HG03469 (cell line): ENCODE data around the gene ATG7.
"Not testable (repeated sequence)": the region's sequence is repeated elsewhere in the genome, so short reads cannot be mapped to it uniquely, and the experiment has no call there.

ENCODE experiments used
- ATAC-seq: cut with Tn5 transposase; IDR thresholded peaks from one replicate; pipeline ENCODE4 v1.9.1; 2021; ENCODE audit warnings: mild to moderate bottlenecking, moderate library complexity, moderate number of reproducible peaks; ENCODE audit not compliant: unreplicated experiment

Gene ATG7

DNA sequence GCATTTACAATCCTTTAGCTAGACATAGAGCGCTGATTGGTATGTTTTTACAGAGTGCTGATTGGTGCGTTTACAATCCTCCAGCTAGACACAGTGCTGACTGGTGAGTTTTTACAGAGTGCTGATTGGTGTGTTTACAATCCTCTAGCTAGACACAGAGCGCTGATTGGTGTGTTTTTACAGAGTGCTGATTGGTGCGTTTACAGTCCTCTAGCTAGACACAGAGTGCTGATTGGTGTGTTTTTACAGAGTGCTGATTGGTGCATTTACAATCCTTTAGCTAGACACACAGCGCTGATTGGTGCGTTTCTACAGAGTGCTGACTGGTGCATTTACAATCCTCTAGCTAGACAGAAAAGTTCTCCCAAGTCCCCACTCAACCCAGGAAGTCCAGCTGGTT, 76.7 kb downstream of the ATG7 start:
- ATAC-seq = not testable (repeated sequence)

DNA sequence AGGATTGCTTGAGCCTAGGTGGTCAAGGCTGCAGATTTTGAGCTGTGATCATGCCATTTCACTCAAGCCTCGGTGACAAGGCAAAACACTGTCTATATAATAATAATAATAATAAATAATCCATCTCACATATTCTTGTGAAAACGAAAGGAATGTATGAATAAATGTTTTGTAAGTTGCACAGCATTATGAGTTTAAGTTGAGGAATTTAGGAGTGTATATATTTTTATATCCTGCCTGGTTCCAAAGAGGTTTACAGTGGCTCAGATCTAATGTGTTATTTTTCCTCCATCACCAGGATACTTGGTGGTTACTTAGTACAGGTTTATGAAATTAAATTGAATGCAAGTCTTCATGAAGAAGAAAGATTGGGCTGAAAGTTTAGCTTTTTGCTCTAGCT, 77.2 kb downstream of the ATG7 start:
- no peak for ATAC-seq

DNA sequence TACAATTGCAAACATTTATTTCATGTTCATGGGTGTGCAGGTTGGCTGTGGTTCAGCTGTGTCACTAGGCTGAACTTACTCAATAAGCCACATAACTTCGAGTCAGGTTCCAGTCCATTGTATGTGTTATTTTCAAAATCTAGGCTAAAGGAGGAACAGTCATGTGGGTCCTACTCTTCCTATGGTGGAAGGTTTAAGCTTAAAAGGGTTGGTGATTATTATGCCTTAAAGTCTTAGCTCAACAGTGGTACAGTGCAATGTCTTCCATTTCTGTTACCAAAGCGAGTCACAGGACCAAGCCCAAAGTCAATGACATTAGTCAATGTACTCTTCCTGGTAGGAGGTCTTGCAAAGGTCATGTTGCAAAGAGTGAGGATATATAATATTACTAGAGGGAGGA, 78.2 kb downstream of the ATG7 start:
- ATAC-seq = no peak

DNA sequence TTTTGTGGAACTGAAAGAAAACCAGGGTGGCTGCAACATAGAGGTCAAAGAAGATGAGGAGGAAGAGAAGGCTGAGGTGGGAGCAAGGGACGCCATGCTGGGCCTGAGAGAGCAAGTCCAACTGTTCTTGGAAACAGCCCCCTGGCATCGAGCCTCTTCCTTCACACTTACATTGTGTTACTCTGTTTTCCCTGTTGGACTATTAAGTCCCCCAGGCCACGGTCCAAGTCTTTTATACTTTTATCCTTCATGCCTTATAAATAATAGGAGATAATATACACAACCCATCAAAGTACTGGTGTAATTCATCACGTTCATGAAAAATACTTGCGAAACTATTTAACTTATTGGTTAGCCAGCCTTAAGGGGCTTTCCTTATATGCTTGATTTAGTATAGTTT, 79.3 kb downstream of the ATG7 start:
- ATAC-seq = no peak

- ATAC-seq = no peak
These were observed 84.1 kb downstream of the ATG7 start for GRCh38 chr3:11356269-11356668.

DNA sequence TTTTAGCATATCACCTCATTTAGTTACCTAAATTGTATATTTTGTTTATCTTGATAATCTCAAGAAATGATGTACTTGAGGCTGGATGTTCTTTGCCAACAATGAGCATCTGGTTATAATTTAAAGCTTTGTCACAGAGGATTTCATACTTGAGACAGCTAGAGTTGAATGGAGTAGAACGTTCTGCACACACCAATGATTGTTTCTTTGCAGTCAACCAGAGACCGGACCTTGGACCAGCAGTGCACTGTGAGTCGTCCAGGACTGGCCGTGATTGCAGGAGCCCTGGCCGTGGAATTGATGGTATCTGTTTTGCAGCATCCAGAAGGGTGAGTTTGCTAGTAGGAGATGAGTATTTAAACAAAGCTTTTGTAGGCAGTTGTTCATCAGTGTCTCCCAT, 90.4 kb downstream of the ATG7 start:
- no peak for ATAC-seq

DNA sequence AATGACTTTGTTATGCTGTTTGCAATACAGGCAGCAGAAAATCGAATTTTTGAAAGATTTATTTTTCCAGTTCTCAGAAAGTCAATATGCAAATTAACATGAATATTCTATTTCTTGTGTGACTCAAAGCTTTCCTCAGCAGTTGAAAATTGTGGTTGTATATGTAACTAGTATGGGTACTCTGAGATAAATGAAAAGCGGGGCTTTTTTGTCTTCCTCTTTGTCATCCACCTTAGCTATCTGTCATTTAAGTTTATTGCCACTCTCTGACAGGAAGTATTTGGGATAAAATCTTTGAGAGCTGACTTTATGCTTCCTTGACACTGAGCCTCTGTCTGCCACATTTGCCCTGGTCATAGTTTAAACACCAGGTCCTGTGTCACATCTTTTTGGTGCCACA, 91.5 kb downstream of the ATG7 start:
- ATAC-seq = no peak

DNA sequence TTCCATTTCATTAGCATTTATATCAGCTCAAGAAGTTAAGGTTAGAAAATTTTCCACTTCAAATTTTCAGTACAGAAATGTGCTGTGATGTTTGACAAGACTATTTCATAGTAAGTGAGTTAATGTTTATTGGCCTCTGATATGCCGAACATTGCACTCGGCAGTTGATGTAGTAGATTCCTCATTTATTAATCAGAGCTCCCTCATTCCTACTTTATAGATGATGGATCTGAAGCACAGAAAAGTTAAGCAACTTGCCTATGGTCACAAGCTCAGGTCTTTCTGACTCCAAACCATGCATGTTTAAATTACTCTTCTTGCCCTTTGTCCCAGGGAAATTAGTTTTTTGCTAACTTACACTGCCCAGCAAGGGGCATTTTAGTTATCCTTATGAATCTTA, 92.0 kb downstream of the ATG7 start:
- no peak for ATAC-seq

DNA sequence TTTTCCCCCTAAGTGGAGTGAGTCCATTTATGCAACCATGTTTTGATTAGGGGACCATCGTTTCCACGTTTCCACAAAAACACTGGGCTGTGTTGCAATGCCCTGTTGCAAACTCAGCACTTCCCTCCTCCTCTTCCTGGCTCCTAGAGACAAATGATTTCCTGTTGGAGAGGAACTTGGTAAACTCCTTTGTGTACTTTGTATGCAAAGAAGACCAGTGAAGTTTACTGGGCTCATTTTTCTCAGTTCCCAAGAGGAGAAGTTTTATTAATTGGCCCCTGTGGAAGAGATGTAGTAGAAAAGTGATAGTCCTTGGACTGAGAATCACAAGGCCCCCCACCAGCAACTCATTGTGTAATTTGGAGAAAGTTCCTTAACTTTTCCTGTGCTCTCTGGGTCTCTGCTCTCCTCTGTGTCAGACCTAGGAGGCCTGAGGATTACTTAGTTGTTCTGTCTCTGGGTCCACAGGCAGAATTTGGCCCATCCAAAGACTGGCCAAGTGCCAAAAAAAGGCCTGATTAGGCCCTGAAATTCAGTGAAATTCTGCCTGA, 95.0 kb downstream of the ATG7 start:
- no peak for ATAC-seq

- ATAC-seq = no peak
These were observed 98.0 kb downstream of the ATG7 start for GRCh38 chr3:11370191-11370590.

- no peak for ATAC-seq
These were observed 98.8 kb downstream of the ATG7 start for GRCh38 chr3:11370966-11371365.

- ATAC-seq = no peak
These were observed 99.5 kb downstream of the ATG7 start for GRCh38 chr3:11371747-11372146.

DNA sequence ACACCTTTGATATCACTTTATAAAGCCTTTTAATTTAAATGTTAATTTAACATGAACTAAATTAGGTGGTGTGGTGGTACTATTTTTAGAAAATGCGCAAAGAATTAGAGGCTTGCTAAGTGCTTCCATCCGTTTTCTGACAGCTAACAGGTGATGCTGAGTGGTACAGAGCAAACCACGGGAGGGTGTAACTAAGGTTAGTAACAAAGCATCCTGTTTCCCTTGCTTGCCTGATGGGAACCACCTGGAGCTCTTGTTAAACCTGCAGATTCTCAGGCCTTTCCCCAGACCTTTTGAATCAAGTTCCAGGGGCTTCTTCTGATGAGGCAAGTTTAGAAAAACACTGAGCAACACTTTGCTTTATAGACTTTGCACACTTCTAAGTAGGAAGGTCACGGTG, 101.0 kb downstream of the ATG7 start:
- ATAC-seq = no peak

GRCh38 chr3:11373654-11374053, 101.5 kb downstream of the ATG7 start:
- no peak for ATAC-seq

DNA sequence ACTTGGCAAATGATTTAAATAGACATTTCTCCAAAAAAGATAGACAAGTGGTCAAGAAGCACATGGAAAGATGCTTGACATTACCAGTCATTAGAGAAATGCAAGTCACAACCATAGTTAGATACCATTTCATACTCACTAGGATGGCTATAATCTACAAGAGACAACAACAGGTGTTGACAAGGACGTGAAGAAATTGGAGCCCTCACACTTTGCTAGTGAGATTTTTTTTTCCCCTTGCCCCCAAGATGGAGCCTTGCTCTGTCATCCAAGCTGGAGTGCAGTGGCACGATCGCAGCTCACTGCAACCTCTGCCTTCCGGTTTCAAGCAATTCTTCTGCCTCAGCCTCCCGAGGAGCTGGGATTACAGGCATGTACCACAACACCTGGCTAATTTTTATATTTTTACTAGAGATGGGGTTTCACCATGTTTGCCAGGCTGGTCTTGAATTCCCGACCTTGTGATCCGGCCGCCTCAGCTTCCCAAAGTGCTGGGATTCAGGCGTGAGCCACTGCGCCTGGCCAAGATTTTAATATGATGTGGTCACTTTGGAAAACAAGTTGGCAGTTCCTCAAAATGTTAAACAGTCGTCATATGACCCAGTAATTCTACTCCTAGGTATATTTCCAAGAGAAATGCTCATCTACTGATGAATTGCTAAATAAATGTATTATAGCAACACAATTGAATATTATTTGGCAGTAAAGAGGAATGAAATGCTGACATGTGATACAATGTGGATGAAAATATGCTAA, 103.3 kb downstream of the ATG7 start:
- no peak for ATAC-seq

GRCh38 chr3:11377719-11378118, 105.5 kb downstream of the ATG7 start:
- no peak for ATAC-seq

GRCh38 chr3:11379238-11379823, 107.1 kb downstream of the ATG7 start:
- ATAC-seq = no peak

DNA sequence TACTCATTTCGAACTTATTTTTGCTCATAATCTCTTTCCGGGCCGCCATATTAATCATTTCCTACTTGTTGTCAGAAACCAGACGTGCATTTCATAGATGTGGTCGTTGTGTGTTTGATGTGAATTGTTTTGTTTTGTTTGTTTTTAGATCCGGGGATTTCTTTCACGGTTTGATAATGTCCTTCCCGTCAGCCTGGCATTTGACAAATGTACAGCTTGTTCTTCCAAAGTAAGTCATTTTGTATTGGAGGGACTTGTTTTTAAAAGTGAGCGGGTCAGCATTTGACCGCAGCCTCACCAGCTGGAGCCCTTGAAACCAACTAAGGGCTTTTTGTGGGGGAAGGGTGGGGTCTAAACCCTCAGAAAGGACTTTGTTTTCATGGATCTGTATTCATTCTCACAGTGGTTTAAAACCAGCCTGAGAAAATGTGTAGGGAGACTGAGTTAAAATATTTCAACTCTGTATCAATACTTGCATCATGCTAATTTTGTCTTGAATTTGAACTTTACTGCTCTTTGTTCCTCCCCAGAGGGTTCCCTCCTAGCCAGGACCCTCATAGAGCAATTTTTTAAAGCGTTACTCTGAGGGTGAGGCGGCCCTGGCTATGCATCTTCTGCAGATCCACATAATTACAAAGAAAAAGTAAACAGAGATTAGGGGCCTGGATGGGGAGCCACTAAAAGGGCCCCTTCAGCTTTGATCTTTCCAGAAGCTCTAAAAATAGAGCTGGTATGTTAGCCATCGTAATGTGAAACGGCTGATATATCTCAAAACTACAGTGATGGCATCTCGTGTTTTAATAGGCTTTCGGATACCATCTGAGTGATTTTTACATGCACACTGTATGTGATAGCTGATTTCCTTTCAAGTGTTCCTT, 107.9 kb downstream of the ATG7 start:
- ATAC-seq = no peak

- no peak for ATAC-seq
These were observed 108.9 kb downstream of the ATG7 start for GRCh38 chr3:11381141-11381540.

- no peak for ATAC-seq
These were observed 109.4 kb downstream of the ATG7 start for GRCh38 chr3:11381563-11381962.

DNA sequence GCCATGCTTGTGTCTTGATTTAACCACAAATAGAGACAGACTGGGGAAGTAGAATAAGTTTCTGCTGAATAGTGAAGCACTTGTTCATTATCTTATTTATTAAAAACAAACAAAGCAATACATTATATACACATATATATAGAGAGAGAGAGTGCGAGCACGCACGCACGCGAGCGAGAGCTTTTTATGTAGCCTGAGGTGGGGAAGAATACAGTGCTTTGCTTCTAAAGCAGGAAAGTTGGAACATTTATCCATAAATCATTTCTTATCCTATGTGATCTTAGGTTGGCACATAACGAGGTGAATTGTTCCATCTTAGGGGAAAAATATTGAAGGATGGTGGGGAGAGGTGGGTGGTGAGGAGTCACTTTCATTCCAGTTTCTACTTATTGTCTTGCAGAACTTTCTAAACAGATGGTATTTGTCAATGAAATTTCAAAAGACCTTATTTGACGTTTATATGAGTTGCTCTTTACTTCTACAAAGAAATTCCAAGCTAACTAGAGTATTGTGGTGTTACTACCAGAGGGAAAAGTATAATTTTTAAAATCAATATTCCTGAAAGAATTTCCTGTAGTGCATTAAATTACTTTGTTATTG, 110.0 kb downstream of the ATG7 start:
- ATAC-seq = no peak
